HepG2 (cell line): Measurements from ENCODE around the gene CLDN18. TPM values are rescaled to one million over a fixed set of nuclear protein-coding genes. Genes with fewer than 3 reads are reported as not detected.

Experiments used
- ATAC-seq: fragments of 200-7000 bp; cut with Tn5 transposase; 3 replicates; pipeline ENCODE4 v1.9.1; 2020; ENCODE audit warnings: mild to moderate bottlenecking, moderate library complexity
- BruUV-seq: library from RNA; stranded (reverse); fragments of 400-500 nt; replicated peaks from 2 replicates; lab custom pipeline; 2021; lab: Mats Ljungman, UMichigan
- CTCF ChIA-PET: fragments of 300-600 bp; formaldehyde crosslinking; extraction: SDS; loops from one replicate; lab custom pipeline; 2021; ENCODE audit warnings: low total read pairs, inconsistent platforms, low intra/inter-chr PET ratio; lab: Yijun Ruan, JAX
- POLR2A ChIA-PET: fragments of 350-600 bp; sonication (Branson Sonifier 250); formaldehyde crosslinking; loops from one replicate; lab custom pipeline; 2020; ENCODE audit warnings: antibody characterized with exemption, inconsistent platforms; lab: Yijun Ruan, JAX
- DNase-seq: peaks from one replicate; pipeline ENCODE4 v3.0.0-alpha.2; 2015; ENCODE audit warnings: low spot score
- FAIRE-seq: peaks from 3 replicates; lab custom pipeline; 2011; peaks lifted over from hg19 to GRCh38; lab: Jason Lieb, UNC
- H2AFZ ChIP-seq: one replicate; pipeline ENCODE4 v1.6.1; 2011; ENCODE audit warnings: low read length, inconsistent platforms
- H3K27ac ChIP-seq: fragments of 300-600 bp; 3 replicates; pipeline ENCODE4 v1.8.0; 2011; ENCODE audit warnings: mixed run types, mild to moderate bottlenecking, mixed read lengths, low read length, inconsistent platforms; ENCODE audit not compliant: insufficient read depth; ENCODE audit errors: extremely low read length
- H3K27me3 ChIP-seq, 2 experiments: fragments of 200-600 bp in 1 of 2; 2 replicates in 1 of 2; 3 replicates in 1 of 2; pipeline versions ENCODE4 v1.6.0 to v1.8.0; 2011; ENCODE audit warnings: low read length in 2 of 2, mild to moderate bottlenecking in 2 of 2, moderate library complexity in 2 of 2, inconsistent platforms in 1 of 2; ENCODE audit not compliant: insufficient read depth in 2 of 2, control insufficient read depth in 1 of 2
- H3K36me3 ChIP-seq, 2 experiments: fragments of 200-600 bp in 1 of 2; replicated peaks in 1 of 2; 2 replicates in 1 of 2; 3 replicates in 1 of 2; pipeline versions ENCODE4 v1.5.1 to v1.8.0; 2011; ENCODE audit warnings: low read length in 2 of 2, inconsistent platforms in 1 of 2; ENCODE audit not compliant: insufficient read depth in 2 of 2, control insufficient read depth in 1 of 2
- H3K4me1 ChIP-seq: 2 replicates; pipeline ENCODE4 v1.5.1; 2012; ENCODE audit warnings: low read length, inconsistent platforms; ENCODE audit not compliant: insufficient read depth
- H3K4me2 ChIP-seq: 2 replicates; pipeline ENCODE4 v1.6.0; 2011; ENCODE audit warnings: low read depth, low read length, inconsistent platforms
- H3K4me3 ChIP-seq, 3 experiments: fragments of 200-600 bp in 1 of 3; sonication (generic), shearing (Covaris generic) in 1 of 3; replicated peaks in 1 of 3; 2 replicates each; pipeline ENCODE4 v1.5.1; 2011 to 2016; ENCODE audit warnings: low read length in 3 of 3, inconsistent platforms in 2 of 3, low read depth in 2 of 3, mild to moderate bottlenecking in 2 of 3, control low read depth in 1 of 3, mixed read lengths in 1 of 3; ENCODE audit not compliant: insufficient read depth in 1 of 3
- H3K79me2 ChIP-seq: one replicate; pipeline ENCODE4 v1.6.1; 2011; ENCODE audit warnings: low read length, inconsistent platforms; ENCODE audit not compliant: insufficient read depth
- H3K9ac ChIP-seq: 2 replicates; pipeline ENCODE4 v1.6.0; 2011; ENCODE audit warnings: mild to moderate bottlenecking, low read depth, low read length, inconsistent platforms; ENCODE audit not compliant: insufficient read depth
- H3K9me3 ChIP-seq: 2 replicates; pipeline ENCODE4 v1.5.1; 2012; ENCODE audit warnings: mild to moderate bottlenecking, low read length
- H4K20me1 ChIP-seq: 2 replicates; pipeline ENCODE4 v1.6.0; 2011; ENCODE audit warnings: inconsistent platforms, mild to moderate bottlenecking, low read length, moderate library complexity; ENCODE audit not compliant: insufficient read depth
- AGO1 ChIP-seq: fragments of 200-400 bp; formaldehyde crosslinking; IDR thresholded peaks from 2 replicates; pipeline ENCODE4 v1.6.1; 2017; ENCODE audit warnings: mild to moderate bottlenecking, low read depth, low read length, moderate library complexity; ENCODE audit not compliant: poor library complexity, severe bottlenecking
- FOSL2 ChIP-seq: sonication (generic); formaldehyde crosslinking; IDR thresholded peaks from 2 replicates; pipeline ENCODE4 v1.4.0; 2020; ENCODE audit warnings: missing genetic modification reagents
- MAFF ChIP-seq: IDR thresholded peaks from 2 replicates; pipeline ENCODE4 v1.6.1; 2011; ENCODE audit warnings: low read depth, low read length, improper control_type of control experiment
- MAFK ChIP-seq, 2 experiments: IDR thresholded peaks in 1 of 2; conservative IDR thresholded peaks in 1 of 2; 2 replicates each; pipeline ENCODE4 v1.6.1; 2011; ENCODE audit warnings: improper control_type of control experiment in 2 of 2, low read length in 2 of 2
- THAP9 ChIP-seq: sonication (generic); formaldehyde crosslinking; IDR thresholded peaks from 2 replicates; pipeline ENCODE4; 2020; ENCODE audit warnings: missing genetic modification reagents, mild to moderate bottlenecking, borderline replicate concordance
- ZBED4 ChIP-seq: sonication (generic); formaldehyde crosslinking; IDR thresholded peaks from 2 replicates; pipeline ENCODE4 v1.4.0; 2020; ENCODE audit warnings: missing genetic modification reagents, borderline replicate concordance
- ZNF207 ChIP-seq: fragments of 450-650 bp; IDR thresholded peaks from 2 replicates; pipeline ENCODE4 v1.6.1; 2016; ENCODE audit warnings: antibody characterized with exemption, borderline replicate concordance
- WGBS: methylation state at CpG from one replicate; pipeline ENCODE4 v1.1.6; 2017; ENCODE audit warnings: low lambda C conversion rate; 5-methylcytosine and 5-hydroxymethylcytosine counted together
- in situ Hi-C: cut with HindIII; loops from 2 replicates; pipeline ENCODE4 v1.10.0; 2017; ENCODE audit warnings: low pct_unique_long_range_greater_than_20kb; ENCODE audit not compliant: extremely low pct_ligation_motif_present
- intact Hi-C: fragments of 100-400 bp; cut with micrococcal nuclease; formaldehyde crosslinking; loops from one replicate; pipeline ENCODE4 v1.10.0; 2022; ENCODE audit not compliant: unreplicated experiment
- polyA plus RNA-seq, 8 experiments: library from polyadenylated mRNA; depleted of rRNA in 3 of 8; stranded (reverse) in 7 of 8; unstranded in 1 of 8; fragments of >200 nt; fragmentation: Illumina TruSeq in 4 of 8; extraction: Trizol in 4 of 8; gene quantifications; 2 replicates each; pipeline versions ENCODE4 v1.2.1 to v1.2.3, GENCODE V29; 2011 to 2016; ENCODE audit warnings: low read depth in 4 of 8, missing spikeins in 1 of 8, mixed read lengths in 1 of 8; ENCODE audit not compliant: insufficient read depth in 1 of 8
- total RNA-seq, 5 experiments: library from RNA; depleted of rRNA; stranded (reverse); fragments of >200 nt; fragmentation: Illumina TruSeq; extraction: Trizol; gene quantifications; 2 replicates each; pipeline ENCODE4 v1.2.3, GENCODE V29; 2016; ENCODE audit warnings: low read depth in 1 of 5

CLDN18 gene
- total and polyA plus RNA-seq, 2 of the 13 experiments (the other 11 are each of a cell fraction or from before 2014, with no cell fraction given): not detected

- no peak for TF ChIP-seq ZBED4
- TF ChIP-seq, all 625 proteins: peak for 0
Observed at GRCh38 chr3:138078096-138078495, 68.1 kb downstream of the CLDN18 start (continued).

DNA sequence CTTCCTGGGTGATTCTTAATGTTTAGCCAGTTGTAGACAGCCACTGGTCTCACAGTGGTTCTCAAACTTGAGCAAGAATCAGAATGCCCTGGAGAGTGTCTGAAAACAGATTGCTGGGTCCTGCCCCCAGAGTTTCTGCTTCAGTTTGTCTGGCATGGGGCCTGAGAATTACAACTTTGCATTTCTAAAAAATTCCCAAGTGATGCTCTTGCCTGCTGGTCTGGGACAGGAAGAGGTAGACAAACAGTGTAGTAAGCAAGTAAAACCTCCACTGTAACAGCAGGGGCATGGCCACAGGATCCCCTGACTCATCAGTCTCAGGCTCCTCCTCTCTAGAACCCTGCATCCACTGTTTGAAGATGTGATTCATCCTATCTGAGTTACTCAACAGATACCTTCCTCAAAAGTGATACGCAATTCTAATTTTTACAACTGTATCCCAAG is 69.0 kb downstream of the CLDN18 start:
- H3K36me3 ChIP-seq: no peaks in the 10 kb centered on the region
- POLR2A ChIA-PET: no interaction called here
- no peak overlapping the region for H3K27ac ChIP-seq
- peaks cover 10% of the 10 kb centered on the region for H3K4me1 ChIP-seq
- no peak for TF ChIP-seq AGO1
- 0 out of 4 replicates have a peak, but pooled peaks of 1 of the 2 experiments have one; percentile 4 for TF ChIP-seq MAFK (conservative IDR thresholded peaks at IDR 0.05 in 1 of 2, IDR thresholded peaks at IDR 0.05 in 1 of 2; ENCODE audit: low read length in 2 of 2)
- peak; percentile 26; the same call in 1 of the 2 replicates for TF ChIP-seq FOSL2
- no peak for TF ChIP-seq ZNF207
- TF ChIP-seq THAP9: no peak
- TF ChIP-seq MAFF: 0 out of 2 replicates have a peak, but pooled peaks have one; percentile 10
- no peaks in the 10 kb centered on the region for H4K20me1 ChIP-seq
- intact Hi-C loops (no loop called here), in situ Hi-C loops (no loop called here)
- CTCF ChIA-PET: no interaction called here
- H3K79me2 ChIP-seq: no peaks in the 10 kb centered on the region
- no peak overlapping the region for H3K4me3 ChIP-seq
- no TSS peak for BruUV-seq
- no peak overlapping the region for H3K4me2 ChIP-seq
- no peaks in the 10 kb centered on the region for H3K9me3 ChIP-seq
- H3K27me3 ChIP-seq: no peaks in the 10 kb centered on the region
- 42% methylated on average over 1 of the region's 1 CpG for WGBS
- peak; percentile 32 for DNase-seq
- H2AFZ ChIP-seq: no peak overlapping the region
- ATAC-seq: peak; percentile 35; the same call in 1 of the 3 replicates
- no peak for FAIRE-seq
- H3K9ac ChIP-seq: no peak overlapping the region
